HG03108 (cell line): ENCODE data around the gene FOLR3.
"Not testable (repeated sequence)": the region's sequence is repeated elsewhere in the genome, so short reads cannot be mapped to it uniquely, and the experiment has no call there.

Source experiments
- ATAC-seq: cut with Tn5 transposase; IDR thresholded peaks from one replicate; pipeline ENCODE4 v1.9.1; 2021; ENCODE audit warnings: moderate library complexity; ENCODE audit not compliant: unreplicated experiment

The FOLR3 gene

DNA sequence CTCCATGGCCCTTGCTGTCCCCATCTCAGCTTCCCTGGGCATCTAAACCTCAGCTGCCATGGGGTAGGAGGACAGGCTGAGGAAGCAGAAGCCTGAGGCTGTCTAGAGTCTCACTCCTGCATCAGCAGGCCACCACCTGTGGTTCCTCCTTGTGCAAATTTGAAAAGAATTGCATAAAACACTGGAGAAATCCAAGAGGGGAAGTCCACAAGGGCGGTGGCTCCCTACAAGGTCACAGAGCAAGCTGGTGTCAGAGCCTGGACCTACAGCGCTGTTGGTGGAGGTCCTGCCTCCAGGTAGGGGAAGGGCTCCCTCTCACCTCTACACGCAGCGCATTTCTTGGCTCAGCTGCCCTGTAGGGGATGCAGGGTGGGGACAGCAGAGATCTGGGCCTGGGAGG, at the start of gene FOLR3:
TSS of gene FOLR3 (plus strand) at position 253 of the 400 bp plus-strand sequence. CDS start 228 bp downstream, outside the sequence.
- ATAC-seq: not testable (repeated sequence)

DNA sequence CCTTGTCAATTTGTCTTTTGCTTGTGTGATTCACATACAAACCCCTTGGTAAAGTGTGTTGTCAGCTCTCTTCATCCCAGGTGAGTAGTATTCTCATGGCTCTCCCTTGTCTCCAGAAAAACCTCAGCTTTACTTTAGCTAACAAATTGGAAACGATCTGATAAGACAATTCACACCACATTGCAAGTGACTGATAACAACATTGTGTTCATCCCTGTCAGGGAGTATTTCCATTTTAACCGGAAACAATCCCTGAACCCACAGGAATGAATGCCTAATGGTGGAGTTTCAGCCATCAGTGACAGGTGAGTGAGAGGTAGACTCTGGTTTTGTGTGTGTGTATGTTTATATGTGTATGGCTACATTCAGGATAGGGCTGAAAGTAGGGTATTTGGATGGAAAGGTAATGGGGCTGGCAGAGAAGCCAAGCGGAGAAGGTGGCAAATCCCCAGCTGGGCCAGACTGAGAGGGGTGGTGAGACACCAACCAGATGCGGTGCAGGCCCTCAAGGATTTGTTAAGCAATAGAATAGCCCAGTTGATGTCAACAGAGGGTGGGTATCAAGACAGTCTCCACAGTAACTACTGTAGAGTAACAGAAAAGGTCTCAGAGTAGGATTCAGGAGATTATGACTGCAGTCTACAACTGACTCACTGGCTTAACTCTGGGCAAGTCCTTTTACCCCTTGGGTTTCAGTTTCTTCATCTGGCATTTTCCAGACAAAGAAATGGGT, 47.3 kb upstream of the FOLR3 start:
- ATAC-seq: no peak

DNA sequence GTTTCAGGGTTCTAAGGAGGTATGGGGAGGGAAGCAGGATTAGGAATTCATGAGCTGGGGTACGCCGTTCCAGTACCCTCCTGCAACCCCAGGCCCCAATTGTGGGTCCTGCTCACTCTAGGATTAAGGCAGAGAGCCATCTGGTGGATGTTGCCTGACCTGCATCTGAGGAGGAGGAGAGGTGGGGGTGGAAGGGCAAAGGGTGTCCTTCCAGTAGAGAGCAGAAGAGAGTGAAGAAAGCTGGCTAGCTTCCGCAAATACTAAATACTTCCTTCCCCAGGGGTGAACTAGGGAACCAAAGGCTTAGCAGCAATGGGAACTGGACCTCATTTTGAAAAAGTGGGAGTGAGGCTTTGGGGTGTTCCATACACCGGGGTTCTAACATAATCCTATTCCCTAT, 44.2 kb upstream of the FOLR3 start:
- ATAC-seq: no peak

DNA sequence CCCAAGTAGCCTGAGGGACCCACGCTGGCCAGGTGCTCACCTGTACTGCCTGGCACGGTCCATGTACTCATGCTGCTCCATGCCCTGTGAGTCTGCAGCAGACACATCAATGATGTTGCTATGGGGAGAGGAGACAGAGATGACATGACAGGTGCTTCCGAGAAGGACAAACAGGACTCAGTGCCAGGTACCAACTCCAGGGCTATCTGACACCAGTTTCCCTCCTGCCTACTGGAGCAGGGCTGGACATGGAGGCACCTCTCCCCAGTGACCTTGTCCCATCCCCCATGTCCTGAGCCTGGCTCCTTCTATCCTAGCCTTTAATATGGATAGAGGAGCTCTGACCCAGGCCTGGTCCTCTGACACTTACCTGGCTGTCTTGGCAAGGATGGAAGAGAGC, 36.8 kb upstream of the FOLR3 start:
- no peak for ATAC-seq

DNA sequence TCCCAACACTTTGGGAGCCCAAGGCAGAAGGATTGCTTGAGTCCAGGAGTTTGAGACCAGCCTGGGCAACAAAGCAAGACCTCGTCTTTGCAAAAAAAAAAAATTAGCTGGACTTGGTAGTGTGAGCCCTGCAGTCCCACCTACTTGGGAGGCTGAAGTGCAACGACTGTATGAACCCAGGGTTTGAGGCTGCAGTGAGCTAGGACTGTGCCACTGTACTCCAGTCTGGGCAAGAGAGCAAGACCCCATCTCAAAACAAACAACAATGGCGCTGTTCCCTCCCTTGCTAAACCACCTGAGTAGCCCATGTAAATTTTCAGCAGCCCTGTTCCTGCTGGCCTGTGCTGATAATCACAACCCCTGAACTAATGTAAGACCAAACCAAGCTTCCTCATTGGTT, 35.5 kb upstream of the FOLR3 start:
- no peak for ATAC-seq

DNA sequence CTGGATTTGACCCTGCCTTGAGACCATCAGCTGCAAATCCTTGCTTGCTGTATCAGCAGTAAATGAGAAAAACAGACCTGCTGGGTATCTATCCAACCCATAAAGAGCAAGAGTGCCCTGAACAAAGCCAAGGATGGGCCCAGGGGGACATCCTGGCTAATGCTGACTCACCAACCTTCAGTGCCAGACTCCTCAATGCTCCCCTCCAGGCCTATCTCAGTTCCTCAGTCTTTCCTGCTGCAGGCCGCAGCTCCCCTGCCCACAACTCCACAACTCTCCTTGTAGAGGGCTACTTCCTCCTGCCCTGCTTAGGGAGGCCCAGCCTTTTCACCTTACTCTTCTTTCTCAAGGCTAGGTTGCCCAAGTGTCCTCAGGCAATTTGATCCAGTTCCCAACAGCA, 35.1 kb upstream of the FOLR3 start:
- no peak for ATAC-seq

DNA sequence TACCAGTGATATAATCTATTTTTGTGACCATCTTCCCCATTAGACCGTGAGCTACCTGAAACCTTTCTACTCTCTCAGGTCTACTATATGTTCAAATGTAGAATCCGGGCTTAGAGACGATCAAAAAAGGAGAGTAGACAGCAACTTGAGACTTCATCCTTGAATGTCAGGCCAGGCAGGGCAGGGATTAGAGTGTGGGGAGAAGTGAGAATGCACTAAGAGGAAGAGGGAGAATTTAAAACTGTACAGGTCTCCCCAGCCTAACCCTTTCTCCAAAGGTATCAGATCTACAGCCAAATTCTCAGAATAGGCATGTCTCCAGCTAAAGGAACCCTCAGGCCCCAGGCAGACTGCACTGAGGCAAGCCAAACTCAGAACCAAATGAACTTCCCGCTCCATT, 33.4 kb upstream of the FOLR3 start:
- no peak for ATAC-seq

DNA sequence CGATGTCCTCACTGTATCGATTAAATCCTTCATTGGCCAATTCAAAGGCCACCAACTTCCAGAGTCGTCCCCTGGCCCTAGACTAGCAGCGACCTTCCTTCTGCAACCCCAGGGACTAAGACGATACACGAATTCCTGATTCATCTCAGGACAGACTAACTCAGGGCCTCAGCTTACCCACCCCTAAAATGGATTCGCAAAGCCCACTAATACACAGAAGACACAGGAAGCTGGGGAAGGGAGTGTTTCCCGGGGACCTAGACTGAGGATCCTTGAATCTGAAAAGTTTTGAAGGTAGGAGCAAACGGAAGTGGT, 32.9 kb upstream of the FOLR3 start:
- no peak for ATAC-seq

DNA sequence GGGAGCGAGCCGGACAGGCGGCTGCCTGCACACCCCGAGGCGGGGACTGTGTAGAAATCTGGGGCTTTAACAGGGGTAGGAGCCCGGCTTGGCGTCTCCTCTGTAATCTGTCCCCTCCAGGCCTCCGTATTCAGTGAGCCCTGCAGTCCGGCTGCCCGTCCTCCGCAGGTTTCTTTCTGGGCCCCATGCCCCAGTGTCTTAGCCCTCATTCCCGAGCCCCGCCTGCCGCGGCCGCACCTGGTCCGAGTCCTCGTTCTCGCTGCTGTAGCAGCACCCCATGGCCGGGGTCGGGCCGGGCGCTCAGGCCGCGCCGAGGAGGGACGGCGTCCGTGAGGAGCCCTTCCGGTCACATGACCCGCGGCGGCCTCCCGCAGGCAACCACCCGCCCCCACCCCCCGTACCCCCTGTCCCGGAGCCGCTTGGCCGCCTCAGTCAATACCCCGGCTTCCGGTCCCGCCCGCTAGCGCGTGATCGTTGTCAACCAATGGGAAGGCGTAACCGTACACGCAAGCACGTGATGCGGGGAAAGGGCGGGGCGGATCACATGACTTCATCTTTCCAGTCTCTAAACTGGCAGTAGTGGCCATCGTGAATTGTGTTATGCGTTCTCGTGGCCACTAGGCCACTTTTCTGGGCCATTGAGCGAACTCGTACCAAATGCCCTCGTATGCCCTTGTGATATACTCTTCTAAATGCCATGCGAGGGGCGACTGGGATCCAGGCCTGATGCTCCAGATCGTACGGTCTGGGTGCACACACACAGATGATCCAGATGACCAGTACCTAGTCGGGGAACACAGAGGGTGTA, 32.4 kb upstream of the FOLR3 start, which contains the start of gene LAMTOR1:
TSS of gene LAMTOR1 (minus strand) at position 352 of the 808 bp plus-strand sequence. CDS start at position 279, 73 bp downstream.
- peak; percentile 79 for ATAC-seq

DNA sequence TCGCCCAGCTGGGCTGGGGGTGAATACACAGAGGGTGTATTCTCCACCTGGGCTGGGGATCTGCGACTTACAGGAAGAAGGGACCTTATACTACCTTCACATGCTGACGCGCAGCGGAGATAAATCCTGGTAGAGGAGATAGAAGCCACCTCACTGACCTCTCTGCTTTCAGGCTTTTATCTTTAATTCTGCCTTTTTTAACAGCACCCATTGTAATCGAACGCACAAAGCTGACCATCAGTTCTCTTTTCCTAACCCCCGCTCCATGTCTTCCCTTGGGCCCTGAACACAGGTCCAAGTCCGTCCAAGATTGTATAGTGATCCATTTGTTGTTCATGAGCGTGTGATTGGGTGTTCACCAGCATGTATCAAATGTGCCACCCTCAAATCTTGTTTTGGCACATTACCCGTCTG, 31.8 kb upstream of the FOLR3 start:
- ATAC-seq: no peak

DNA sequence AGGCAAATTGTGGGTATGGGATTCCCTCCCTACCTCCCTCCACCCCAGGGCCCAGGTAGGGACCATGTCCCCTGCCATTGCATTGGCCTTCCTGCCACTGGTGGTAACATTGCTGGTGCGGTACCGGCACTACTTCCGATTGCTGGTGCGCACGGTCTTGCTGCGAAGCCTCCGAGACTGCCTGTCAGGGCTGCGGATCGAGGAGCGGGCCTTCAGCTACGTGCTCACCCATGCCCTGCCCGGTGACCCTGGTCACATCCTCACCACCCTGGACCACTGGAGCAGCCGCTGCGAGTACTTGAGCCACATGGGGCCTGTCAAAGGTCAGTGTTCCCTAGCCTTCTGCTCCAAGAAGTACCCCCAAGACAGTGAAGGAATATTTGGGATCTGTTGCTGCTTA, 29.6 kb upstream of the FOLR3 start, which contains the start of gene TOMT:
TSS of gene TOMT (plus strand) at position 37 of the 400 bp plus-strand sequence. CDS start at position 65, 28 bp downstream.
- no peak for ATAC-seq

DNA sequence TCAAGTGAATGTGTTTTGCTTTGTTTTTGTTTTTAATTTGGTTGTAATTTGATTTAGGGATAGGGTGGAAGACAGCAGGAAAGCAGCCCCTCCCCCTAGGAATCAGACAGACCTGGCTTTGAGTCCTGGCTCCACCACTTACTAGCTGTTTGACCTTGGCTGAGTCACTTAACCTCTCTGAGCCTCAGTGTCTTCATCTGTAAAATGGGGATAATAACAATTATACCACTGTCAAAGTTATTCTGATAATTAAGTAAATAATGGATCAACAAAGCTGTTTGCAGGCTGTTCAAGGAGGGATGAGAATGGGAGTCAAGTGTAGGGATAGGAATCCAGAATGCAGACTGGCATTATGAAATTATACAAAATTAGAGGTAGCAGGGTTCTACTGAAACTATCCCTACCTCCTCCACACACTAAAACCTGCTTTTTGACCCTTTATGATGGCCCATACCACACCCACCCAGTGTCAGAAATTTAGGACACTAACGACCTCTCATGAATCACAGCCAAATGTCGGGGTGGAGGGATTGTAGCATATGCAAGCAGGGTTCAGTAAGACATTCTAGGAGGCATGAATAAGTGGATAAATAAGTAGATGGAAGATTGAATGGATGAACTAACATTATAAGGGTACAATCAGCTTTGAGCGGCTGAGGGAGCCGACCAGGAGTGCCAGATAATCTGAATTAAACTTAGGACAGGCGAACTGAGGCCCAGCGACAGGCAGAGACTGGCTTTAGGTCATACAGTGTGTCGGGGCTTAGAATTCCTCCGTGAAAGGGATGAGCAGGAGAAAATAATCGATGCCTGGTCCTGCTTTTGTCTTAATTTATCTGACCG, 24.0 kb upstream of the FOLR3 start:
- ATAC-seq: no peak

DNA sequence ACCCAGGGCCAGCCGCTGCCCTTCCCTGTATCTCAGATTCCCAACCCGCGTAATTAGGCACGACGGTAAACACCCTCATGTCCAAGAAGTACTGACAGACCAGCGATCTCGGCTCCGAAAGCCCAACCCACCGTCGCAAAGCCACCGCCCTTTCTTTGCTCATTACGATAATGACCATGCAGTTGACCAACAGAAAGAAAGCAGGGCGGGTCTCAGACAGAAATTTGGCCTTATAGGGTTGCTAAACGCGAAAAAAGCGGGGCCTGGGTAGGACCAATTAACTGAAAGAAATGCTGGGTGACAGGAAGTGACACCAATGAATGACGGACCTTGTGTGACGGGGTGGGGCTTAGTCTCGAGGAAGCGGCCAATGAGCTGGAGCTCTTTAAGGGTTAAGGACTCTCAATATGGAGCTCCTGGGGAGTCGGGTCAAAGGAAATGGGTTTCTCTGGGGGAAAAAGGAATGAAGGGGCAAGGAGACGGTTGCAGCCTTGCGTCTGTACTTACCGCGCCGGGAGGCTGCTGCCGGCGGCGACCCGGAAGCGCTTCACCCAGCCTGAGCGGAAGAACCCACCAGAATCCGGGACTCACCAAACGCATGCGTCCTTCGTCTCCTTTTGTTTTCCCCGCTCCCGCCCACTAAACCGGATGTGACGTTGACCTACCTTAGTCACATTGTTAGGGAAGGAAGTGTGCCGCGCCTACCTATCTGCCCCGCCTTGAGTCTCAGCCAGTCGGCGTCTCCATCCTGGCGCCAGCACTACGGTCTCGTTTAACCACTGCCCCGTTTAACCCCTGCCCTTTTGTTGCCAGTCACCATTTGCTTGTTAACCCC, 23.2 kb upstream of the FOLR3 start, which contains the start of gene ANAPC15:
TSS of gene ANAPC15 (minus strand) at position 553 of the 835 bp plus-strand sequence. CDS start 1,419 bp downstream, outside the sequence.
- peak; percentile 84 for ATAC-seq

DNA sequence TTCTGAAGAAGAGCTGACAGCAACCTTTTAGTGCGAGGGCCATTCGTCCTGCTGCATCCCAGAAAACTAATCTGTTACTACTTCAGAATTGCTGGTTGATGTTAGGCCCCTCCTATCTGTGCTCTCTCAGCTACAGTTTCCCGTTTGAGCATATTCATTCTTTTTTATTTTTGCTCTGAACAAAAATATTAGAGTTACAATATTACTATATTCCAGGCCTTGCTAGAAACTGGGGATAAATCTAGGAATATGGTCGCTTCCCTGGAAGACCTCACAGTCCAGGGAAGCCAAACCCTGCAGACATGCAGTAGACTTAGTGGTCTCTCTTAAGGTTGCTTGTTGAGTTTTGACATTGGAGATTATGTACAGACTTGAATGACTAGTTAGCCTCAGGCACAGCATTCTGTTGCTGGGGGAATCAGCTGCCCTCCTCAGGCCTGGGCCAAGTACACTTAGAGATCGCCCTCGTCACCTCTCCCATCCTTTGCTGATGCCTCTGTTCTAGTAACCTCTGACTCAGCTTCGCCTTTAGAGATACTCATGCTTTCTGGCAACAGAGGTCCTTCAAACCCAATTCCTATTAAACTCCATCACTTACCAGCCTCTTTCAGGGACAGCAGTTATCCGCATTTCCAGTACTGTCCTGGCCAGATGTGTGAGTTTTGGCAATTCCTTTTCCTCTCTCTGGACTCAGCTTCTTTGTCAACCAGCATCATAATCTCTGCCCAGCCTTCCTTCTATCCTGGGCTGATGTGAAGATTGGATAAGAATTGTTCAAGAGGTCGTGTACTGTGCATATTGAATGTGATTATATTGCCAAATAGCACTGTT, 22.3 kb upstream of the FOLR3 start:
- no peak for ATAC-seq

DNA sequence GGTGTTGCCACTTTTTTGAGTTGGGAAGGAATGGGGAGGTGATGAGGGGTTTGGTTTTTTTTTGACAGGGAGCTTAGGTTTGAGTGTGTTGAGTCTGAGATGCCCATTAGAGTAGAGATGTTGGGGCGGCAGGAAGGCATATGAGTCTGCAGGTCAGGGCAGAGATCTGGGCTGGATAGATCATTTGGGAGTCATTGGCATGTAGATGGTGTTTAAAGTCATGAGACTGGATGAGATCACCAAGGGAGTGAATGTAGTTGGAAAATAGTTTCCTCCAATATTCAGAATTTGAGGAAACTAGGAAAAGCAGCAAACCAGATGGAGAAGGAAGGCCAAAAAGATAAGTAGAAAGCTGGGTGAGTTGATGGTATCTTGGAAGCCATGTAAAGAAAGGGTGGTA, 21.0 kb upstream of the FOLR3 start:
- no peak for ATAC-seq

DNA sequence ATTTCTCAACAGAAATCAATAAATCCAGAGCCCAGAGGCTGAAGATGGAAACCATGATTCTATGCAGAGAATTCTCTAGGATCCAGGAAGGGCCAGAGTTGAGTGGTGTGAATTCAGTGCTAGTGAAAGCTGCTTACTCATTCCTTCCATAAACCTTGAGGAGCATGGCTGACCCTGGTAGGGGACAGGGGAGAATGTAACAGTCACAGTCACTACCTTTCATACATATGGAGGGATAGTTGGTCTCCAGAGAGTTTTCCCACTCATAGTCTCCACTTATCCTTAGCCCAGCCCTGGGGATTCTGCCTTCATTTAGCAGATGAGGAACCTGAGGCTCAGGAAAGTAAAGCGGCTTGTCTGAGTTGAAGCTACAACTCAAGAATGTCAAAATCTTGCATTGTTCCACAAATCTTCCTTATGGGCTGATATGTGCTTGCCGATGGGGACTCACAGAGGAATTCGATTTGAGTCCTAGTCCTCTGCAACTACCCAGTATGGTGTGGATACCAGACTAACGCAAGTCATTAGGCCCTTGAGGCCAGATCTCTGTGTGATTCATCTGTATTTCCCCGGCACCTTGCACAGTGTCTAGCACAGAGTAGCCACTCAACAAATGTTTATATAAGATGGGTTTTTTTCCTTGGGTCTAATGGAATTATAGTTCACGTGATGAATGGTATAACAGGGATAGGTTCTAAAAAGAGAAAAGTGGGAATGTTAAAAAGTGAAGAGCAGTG, 19.3 kb upstream of the FOLR3 start:
- ATAC-seq: no peak

DNA sequence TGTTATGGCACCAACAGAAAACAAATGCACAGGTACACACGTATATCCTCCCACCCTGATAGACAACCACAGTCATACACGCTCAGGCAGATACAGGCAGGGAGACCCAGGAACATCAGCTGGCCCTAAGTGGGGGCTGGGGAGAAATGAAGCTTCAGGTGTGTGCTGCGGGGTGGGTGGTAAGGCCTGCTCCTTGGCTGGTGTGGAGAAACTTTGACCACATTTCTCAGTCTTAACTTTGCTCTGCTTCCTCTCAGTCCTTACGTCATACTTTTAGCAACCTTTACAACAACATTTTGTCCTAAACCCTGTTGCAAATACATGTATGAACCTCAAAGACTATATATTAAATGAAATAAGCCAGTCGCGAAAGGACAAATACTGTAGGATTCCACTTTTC, 16.3 kb upstream of the FOLR3 start:
- ATAC-seq: no peak

DNA sequence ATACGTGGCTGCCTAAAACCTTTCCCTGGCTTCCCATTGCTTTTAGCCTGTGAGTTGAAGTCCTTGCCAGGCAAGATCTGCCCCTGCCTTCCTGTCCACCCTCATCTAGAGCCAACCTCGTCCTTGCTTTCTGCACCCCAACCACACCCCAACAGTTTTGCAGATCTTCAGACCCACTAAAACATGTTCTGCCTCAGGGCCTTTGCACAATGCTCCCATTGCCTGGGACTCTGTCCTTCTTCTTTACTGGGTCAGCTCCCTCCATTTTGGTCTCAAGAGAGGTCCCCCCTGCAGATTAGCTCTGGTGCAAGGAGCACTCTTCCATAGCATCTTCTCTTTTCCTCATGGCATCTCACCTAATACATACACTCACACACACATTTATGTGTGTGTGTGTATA, 14.6 kb upstream of the FOLR3 start:
- ATAC-seq: no peak

DNA sequence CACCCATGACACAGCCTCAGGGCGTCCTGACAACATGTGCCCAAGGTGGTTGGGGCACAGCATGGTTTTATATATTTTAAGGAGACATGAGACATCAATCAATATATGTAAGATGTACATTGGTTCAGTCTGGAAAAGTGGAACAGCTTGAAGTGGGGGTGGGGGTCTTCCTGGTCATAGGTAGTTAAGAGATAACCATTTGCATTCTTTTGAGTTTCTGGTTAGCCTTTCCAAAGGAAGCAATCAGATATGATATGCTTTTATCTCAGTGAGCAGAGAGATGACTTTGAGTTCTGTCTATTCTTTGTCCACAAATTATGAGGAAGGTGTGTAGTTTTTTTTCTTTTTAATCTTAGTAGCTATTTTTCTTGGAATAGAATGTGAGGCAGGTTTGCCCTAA, 12.9 kb upstream of the FOLR3 start:
- ATAC-seq: no peak
